LoVo (cell line): ENCODE results near the gene IFTAP.

ENCODE experiments used
- DNase-seq: peaks from one replicate; pipeline ENCODE4 v3.0.0-alpha.2; 2016; ENCODE audit warnings: low spot score

IFTAP gene

DNA sequence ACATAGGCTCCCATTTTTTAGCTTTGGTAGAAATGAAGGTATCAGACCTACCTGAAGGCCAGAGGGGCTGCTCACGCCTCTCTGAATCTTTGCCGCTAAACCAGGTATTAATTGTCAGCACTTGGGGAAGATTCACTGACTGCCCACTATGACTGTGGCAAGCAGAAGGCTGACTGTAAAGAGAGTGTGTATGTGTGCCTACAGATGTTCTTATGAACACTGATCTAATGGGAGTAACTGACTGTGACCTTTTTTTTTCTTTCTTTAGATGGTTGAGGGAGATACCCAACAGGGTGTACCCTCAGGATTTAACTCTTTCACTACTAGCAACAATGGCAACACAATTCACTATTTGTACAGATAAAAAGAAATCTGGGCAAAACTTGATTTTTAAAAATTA lies 3.7 kb downstream of the IFTAP start, which contains the start of gene RAG2:
RAG2 (minus strand) TSS at position 186 of the 400 bp plus-strand sequence. CDS start 4,068 bp downstream, outside the sequence.
- no peak for DNase-seq

DNA sequence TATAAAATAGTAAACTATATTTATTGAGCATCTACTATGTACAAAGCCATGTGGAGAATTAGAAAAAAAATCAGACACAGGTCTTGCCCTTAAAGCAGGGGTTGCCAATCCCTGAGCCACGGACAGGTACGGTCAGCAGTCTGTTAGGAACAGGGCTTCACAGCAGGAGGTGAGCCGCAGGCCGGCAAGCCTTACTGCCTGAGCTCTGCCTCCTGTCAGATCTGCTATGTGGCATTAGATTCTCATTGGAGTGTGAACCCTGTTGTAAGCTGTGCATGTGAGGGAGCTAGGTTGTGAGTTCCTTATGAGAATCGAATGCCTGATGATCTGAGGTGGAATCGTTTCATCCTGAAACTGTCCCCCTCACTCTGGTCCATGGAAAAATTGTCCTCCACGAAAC lies 5.9 kb downstream of the IFTAP start:
- DNase-seq = no peak

DNA sequence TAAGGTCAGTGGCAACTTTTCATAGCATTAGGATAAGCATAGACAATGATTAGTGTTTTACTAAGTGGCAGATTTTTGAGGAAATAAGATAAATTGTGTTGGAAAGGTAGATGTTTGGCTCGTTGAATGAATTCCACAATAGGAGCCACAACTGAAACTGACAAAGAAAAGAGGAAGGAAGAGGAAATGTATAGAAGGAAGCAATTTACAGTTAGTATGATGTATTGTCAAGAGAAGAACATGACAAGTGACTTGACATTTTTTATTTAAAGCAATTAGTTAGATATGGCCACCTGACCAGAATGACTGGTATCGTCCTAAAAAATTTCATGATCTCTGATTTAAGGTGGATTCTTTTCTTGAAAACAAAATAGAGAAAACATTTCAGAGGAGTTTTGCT lies 6.9 kb downstream of the IFTAP start:
- no peak for DNase-seq

DNA sequence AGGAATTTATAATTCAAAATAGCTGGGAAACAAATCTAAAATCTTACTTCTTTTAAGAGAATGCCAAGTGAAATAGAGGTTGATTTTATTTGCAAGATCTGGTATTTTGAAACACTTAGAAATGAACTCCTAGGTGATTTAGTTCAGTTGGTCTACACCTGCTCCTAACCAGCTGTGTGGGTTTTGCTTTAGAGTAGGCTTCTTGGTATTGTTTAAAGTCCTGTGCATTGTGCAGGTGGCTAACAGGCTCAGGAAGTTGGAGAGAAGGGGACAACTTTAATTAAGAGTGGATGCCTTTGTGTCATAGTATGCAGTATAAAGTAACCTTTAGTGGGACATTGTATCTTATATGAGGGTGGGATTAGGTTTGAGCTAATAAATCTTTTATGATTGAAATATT lies 7.8 kb downstream of the IFTAP start:
- DNase-seq = no peak

DNA sequence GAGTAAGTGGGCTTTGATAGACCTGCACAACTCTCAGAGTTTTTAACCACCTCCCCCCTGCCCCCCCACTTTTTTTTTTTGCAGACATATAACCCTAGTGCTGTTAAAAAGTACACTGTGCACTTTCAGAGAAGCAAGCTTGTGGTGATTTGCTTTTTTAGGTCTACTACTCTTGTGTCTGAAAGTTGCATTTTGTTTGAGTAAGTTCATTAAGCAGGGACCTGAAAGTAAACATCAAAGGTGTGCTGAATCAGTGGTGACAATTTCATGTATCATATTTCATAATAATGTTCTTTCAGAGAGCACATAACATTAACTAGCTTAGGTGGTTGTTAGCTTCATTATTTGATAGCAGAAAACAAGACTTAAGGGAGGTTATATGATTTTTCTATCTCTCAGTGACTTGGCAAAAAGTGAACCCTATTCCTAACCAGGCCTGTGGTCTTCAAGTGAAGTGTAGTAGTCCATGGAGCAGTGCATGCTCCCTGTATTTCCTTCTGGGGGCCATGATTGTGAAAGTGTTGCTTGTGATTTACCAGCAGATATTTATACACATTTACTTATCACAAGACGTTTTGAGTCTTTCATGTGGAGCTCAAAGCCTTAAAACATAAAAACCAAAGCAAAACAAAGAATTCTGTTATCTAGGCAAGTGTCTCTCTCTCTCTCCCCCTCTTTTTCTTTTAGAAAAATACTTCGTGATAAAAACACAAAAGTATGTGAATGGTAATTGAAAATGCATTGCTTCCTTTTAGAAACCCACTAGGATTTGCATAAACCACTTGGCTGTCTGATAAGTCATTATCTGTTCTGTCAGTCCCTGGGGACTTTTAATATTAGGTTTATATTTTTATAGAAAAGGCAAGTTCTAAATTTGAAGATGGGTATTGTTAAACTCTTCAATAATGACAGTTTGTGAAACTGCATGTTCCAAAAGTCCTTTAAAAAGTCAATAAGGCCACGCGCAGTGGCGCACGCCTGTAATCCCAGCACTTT lies 11.2 kb downstream of the IFTAP start:
- DNase-seq = no peak

DNA sequence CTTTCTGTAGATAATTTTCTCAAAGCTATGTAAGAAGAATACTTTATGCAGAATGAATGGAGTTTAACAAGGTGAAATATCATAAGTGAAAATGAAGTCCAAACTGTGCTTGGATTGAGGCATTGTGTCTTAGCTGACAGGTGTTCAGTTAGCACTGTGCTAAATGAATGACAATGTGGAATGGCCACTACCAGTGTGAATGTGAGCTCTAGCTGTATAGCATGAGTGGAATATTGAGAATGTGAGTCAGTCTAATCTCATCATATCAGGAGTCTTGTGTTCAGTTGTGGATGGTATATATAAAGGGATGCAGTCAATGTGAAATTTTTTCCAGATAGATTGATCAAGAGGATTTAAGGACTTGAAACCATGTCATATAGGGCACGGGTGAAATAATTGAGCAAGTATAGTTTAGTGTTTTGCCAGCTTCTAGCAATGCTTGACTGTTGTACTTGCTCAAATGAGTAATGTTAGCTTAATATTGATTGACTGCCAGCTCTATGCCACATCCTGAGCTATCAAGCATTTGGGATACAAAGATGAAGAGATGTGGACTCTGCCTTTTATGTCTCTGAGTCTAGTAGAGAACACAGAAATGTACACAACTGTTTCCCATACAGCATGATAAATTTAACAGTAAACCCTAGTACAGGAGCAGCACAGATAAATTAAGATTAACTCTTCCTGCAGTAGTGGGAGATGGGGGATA lies 14.3 kb downstream of the IFTAP start:
- DNase-seq = no peak

DNA sequence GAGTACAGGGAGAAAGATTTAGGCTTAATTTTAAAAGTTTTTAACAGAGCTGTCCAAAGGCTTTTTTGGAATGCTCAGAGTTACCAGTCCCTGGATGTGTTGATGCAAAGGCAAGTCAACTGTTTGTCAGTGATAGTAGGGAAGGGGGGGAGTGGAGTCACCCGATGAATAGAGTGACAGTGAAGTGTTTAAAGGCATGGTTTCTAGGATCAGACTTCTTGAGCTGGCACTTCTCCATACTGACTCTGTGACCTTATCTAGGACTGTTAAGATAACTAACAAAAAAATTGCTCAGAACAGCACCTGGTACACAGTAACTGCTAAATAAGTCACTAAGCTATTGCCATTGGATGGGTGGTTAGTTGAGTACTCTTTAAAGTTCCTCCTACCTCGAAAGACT lies 15.1 kb downstream of the IFTAP start:
- DNase-seq = no peak

DNA sequence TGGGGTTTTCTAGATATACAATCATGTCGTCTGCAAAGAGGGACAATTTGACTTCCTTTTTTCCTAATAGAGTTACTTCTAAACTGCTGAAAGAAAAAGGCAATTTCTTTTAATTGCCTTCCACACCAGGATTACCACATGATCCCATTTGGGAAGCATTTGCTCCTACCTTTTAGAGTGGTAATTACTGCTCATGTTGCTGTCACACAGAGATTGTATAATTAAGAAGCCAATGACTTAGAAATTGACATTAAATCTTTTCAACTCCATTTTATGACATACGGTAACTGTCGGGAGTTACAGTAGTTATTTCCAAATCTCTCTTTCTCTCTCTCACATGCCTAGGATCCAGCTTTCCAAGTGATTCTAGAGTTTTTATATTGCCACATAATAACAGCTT lies 21.5 kb downstream of the IFTAP start:
- no peak for DNase-seq

DNA sequence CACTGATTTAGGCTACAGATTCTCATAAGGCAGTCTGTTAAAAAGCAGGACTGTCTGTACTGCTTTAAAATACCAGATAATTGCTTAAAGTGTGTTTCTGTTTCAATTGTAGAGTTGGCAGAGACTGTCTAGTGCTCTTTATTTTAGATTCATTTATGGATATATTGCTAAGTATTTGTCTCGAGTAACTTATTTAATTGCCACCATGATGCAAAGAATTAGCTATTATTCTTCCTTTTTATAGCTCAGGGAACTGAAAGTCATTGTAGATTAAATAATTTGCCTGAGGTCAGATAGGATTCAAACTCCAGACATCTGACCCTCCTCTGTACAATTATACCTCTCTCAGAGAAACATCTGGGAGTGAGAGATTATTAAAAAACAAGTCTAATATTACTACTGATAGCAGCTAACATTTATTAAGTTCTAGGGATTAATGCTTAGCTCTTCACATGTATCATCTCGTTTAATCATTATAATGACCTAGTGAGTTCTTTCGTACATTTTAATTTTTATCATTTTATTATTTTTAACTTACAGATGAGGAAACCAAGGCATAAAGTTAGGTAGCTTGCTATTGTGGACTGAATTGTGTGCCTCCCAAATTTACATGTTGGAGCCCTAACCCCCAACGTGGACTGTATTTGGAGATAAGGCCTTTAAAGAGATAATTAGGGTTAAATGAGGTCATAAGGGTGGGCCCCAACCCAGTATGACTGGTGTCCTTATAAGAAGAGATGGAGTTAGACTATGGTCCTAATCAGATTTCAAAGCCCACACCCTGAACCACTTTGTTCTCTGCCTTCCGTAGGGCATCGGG lies 23.5 kb downstream of the IFTAP start:
- no peak for DNase-seq

DNA sequence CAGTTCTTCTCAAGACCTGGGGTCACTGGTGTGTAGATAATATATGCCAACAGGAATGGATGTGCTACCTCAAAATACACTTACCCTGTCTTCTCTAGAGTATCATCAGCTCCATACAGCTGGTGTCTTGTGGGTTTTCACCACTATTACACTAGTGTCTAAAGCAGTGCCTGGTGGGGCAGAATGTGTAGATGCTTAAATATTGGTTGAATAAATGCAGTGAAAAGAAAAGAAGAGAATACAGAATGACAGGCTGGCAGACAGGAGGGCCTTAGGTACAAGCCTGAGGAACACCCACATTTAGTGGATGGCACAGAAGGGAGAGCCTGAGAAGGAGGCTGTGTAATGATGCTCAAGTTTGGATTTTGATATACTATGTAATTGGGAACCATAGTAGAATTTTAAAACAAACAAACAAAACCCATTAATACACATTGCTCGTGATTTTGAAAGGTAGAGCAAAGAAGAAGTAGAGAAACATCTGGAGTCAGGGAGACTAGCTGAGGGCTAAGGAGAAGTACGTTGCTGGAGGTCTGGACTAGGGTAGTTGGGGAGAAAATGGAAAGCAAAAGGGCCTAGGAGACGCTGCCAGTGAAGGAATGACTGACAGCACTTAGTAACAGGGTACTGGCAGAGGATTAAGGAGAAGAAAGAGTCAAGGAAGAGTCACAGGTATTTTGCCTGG lies 24.2 kb downstream of the IFTAP start:
- DNase-seq = no peak

DNA sequence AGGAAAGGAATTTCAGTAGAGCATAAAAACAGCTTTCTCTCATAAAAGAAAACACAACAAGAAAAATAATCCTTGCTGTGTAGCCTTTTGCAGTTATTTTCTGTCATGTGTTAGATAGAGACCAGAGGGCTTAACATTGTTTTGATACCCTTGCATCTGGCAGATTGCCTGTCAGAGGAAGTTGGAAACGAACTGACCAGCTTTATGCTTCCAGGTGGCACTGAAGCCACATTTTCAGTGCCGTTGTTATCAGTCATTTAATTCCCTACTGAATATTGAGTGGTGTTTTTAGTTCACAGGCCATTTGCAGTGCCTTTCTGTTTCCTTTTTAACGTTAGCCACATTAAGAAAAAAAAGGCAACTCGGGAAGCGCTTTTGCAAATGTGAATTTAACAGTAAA lies 25.2 kb downstream of the IFTAP start:
- DNase-seq = no peak

DNA sequence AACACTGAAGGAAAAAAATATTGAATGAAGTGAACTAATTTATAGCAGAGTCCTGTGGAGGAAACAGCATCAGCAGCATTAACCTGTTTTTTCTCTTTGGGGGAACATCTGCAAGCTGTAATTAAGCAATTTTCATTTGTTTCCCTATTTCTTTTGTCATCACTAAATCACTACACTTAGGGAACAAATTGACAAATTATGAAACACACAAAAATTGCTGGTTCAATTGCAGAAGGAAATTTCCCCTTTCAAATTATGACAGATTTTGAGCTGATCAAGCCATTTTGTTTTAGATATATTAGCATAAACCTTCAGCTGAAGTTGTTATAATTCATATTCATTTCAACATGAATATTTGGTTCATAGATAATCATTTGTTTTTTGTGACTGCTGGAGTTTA lies 25.9 kb downstream of the IFTAP start:
- no peak for DNase-seq

DNA sequence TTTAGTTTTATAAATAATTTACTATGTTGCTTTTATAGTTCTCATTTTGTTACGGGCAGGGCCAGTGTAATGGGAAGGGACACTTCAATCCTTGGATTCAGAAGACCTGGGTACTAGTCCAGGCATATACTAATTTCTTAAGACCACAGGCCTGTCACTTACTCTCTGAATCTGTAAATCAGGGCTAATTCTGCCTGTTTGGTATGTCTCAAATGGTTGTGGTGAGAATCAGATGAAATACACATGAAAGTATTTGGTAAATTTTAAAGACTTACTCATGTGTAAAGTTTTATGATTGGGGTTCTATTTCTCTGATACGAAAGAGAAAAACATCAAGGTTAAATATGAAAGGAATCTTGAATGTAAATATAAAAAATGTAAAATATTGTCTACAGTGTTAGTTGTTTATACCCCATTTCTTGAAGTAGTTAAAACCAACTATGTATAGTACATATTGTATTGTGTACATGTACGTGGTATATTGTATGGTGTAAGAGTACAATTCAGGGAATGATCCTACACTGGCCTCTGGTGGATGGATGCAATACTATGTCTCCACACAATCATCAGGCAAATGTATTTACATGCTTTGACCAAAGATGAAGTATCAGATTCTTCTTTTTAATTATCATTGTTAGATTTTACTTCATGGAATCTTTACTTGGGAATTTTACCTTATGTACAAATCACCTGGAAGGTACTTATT lies 28.3 kb downstream of the IFTAP start:
- DNase-seq = peak; percentile 47

DNA sequence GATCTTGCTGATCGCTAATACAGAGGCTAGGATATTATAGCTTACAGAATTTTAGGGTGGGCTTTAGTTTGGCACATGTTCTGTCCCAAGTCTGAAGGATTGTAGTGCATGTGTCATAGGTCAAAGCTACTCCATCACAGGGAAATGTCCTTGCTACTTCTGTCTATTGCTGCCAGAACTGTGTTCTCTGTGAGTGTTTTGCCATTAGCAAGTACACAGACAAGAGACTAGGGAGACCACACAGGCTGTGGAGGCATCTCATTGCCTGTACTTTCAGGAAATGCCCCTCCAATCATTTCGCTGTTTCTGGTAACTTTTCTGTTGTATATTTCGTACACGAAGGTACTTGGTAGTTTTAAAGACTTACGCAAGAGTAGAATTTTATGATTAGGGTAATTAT lies 29.2 kb downstream of the IFTAP start:
- no peak for DNase-seq

DNA sequence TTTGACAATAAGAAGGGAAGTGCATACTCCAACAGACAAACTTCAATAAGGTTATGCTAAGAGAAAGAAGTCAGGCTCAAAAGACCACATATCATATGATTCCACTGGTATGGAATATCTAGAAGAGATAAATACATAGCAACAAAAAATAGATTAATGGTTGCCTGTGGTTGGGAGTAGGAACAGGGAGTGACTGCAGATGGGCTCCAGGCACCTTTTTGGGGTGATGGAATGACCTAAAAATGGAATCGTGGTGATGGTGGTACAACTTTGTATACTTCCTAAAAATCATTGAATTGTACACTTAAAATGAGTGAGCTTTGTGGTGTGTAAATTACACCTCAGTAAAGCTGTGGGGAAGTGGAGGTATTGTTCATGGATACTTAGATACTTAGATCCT lies 32.7 kb downstream of the IFTAP start:
- DNase-seq = no peak

DNA sequence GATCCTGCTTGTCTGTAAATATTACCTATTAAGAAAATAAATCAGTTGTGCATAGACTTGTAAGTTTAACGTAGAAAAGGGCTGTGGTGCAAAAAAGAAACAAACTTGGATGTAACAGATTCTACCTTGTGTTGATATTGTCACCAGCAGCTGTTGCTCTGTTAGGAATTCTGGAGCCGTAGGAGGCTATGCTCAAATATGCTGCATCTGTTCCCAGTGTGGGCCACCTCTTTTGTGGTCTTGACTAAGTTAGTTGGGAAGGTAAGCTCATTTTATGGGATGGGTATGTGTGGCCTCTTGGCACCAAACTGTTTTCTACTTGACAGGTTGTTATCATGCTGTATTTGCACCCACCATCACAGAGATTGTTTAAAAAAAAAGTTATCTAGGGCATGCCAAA lies 33.2 kb downstream of the IFTAP start:
- DNase-seq = no peak

DNA sequence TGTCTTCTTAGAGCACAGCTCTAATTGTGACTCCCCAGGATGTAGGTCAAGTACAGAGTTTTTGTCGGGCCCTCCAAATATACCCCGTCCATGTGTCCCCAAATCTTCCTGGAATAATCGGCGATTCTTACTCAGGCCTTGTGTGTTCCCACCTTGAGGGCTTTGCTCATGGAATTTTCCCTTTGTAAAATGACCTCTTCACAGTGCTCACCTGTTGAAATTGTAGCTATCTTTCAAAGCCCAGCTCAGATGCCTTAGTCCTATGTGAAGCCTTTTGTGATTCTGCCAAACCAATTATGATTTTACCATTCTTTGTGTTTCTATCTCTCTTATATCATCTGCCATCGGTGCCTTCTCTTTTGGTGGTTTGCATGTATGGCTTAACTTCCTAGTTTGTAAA lies 33.8 kb downstream of the IFTAP start:
- DNase-seq = no peak

DNA sequence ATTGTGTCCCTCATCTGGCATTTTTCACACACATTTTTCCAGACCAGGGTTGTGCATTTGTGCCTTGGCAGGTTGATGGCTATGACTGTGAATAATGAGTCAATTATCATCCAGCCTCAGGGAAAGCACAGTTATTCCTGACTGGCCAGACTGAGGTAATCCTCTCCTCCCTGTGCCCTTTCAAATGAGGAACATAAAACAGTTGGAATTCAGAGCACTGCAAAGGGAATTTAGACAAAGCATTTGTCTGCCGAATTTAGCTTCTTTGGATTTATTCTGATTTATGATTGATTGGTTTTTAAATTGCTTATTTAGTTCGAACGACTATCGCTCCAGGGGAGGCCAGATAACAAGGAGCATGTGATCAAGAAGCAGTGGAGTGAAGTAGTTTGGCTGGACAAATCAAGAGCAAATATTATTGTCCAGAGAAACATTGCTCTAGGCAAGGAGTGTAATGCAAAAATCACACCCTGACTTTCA lies 34.5 kb downstream of the IFTAP start:
- DNase-seq = no peak

DNA sequence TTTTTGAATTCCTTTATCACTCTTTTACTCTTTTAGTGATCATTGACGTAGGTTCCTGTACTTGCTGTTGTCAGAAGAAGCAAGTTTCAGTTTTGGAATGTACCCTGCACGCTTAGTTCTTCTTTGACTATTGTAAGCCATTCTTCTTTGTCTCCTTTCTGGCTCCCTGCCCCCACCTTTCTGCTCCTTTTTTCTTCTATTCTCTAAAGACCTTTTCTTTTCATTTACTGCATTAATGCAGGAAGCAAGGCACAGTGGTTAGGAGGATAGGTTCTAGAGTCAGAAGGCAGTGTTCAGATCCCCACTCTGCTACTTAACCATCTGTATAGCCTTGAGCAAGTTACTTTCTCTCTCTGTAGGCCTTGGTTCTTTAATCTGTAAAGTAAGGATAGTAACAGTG lies 37.5 kb downstream of the IFTAP start:
- DNase-seq = no peak

DNA sequence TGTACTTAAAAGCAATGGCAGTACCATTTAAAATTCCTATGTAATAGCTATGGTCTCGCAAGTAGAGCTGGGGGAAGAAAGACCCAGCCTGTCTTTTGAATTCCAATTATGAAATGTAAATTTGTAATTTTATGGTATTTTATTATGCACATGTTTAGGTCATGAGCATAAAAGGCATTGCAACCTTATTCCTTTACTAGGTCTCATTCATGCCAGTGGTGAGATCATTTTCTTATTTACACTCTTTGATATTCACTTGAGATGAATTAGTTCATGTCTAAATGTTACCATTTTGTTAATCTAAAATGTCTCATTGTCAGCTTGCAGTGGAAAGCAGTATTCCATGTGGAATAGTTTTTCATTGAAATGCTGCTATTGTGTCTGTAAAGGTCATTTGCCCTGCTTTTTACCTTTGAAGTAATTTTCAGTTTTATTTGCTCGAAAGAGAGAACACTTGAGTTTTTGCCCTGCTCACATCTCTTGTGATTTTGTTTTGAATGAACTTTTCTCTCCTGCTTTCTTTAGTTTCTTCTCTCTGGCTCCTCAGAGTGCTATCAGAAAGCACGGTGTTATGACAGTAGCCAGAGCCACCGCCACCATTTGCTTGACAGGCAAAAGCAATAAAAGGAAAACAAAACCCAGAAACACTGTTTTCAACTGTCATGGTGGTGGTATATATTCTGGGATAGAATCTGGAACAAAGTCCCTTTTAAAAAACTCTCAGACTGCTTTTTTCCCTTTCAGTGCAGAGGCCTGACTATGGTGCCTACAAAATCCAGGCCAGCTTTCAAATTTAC lies 41.0 kb downstream of the IFTAP start:
- no peak for DNase-seq
